Measurements from ENCODE around the gene PASK.

GRCh38 chr2:241074901-241075540 is 74.3 kb downstream of the PASK start:
- TF ChIP-seq CTCF (conservative IDR thresholded peaks at IDR 0.05; ENCODE audit: low read length): no peak
- TF ChIP-seq EZH2phosphoT487 (IDR thresholded peaks at IDR 0.05; ENCODE audit: borderline replicate concordance, low read depth, low read length): no peak
